ENCODE results near the gene CALR3.
"Not testable (repeated sequence)": the region's sequence is repeated elsewhere in the genome, so short reads cannot be mapped to it uniquely, and the experiment has no call there.

CALR3 gene

DNA sequence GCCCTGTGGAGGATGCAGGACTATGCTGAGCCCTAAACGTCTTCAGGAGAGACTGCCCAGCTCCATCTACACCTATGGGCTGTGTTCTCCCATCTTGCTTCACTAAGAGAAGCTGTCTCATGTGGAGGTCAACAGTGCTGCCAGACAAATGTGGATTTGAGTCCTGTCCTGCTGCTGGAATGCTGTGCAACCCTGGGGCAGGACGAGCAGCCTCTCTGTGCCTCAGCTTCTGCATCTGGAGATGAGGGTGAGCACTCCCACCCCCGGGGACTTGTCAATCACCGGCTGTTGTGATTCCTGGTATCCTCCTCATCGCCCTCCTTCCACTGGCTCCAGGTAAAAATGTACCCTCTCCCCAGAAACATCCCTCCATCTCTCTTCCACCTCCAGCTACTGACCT, 40.5 kb downstream of the CALR3 start:
- DNase-seq, result no peak

DNA sequence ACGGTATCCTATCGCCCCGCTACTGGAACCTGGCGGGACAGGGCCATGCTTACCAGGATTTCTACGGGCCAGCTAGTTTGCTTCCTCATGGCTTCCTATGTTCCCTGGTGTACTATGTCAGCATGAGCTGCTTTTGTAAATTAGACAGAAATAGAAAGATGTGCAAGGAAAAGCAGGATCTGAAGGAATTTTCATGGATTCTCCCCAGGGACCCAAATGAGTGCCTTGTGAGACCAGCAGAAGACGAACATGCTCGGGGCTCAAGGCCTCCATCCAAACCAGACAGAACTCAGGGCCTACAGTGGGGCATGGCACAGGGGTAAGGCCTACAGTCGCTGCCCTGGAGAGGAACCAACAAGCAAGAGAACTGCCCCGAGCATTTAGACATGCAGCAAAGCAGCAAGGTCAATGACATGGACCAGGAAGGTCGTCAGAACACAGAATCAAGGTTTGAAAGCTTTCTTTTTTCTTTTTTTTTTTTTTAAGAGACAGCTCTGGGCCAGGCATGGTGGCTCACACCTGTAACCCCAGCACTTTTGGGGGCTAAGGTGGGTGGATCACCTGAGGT, 41.5 kb downstream of the CALR3 start:
- DNase-seq, result no peak

DNA sequence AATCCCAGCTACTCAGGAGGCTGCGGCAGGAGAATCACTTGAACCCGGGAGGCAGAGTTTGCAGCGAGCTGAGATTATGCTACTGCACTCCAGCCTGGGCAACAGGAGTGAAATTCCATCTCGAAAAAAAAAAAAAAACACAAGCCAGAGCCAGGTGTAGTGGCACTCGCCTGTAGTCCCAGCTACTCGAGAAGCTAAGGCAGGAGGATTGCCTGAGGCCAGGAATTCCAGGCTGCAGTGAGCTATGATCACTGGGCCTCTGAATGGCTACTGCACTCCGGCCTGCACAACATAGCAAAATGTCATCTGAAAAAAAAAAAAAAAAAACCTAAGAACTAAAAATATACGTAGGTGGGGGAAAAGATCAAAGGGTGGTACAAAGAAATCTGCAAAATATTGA, 43.6 kb downstream of the CALR3 start:
- no peak for DNase-seq

DNA sequence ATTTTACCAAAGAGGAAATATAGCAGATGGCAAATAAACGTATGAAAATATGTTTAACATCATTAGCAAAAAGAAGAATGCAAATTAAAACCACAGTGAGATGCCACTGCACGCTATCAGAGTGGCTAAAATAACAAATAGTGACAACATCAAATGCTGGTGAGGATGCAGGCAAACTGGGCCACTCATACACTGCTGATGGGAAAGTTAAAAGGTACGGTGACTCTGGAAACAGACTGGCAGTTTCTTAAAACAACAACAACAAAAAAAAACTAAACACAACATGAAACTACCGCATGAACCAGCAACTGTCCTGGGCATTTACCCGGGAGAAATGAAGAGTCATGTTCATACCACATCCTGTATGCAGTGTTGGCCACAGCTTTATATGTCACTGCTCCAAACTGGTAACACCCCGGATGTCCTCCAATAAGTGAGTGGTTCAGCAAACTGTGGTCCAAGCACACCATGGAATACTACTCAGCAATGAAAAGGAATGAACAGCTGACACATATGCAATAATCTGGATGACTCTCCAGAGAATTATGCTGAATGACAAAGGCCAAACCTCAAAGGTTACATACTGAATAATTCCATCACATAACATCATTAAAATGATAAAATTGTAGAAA, 46.5 kb downstream of the CALR3 start:
- no peak for DNase-seq

DNA sequence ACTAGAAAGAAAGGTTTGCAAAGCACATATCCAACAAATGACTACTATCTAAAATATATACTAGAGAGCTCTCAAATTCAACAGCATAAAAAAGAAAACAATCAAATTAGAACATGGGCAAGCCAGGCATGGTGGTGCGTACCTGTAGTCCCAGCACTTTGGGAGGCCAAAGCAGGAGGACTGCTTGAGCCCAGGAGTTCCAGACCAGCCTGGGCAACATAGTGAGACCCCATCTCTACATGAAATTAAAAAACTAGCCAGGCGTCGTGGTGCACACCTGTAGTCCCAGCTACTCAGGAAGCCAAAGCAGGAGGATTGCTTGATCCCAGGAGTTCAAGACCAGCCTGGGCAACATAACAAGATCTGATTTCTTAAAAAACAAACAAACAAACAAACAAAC, 47.1 kb downstream of the CALR3 start:
- not testable (repeated sequence) for DNase-seq

DNA sequence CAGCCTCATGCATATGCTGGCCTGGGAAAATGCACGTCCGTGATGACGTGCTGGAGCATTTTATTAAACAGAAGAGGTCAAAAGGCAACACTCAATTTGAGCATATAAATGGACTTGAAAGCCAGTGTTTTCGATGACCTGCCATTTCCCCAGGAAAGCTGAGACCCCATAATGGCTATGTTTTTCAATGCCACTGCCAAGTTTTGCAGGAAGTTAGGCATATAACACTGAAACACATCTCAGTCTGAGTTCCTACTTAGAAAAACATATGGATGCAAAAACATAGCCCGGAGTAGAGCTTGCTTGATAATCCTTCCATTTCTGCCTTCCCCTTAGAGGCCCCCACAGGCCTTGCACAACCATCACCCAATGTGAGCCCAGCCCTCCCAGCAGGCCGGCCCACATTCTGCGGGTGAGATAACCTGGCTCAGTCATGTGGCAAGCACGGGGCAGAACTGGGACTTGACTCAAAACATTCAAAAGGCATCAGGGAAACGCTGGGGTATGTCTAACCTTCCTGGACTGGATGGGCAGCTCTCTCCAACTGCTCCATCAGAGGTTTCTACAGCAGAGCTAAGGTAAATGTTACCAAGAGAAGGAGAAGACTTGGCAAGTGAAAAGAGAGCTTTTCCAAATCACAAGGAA, 49.1 kb downstream of the CALR3 start:
- DNase-seq, result peak; percentile 78

DNA sequence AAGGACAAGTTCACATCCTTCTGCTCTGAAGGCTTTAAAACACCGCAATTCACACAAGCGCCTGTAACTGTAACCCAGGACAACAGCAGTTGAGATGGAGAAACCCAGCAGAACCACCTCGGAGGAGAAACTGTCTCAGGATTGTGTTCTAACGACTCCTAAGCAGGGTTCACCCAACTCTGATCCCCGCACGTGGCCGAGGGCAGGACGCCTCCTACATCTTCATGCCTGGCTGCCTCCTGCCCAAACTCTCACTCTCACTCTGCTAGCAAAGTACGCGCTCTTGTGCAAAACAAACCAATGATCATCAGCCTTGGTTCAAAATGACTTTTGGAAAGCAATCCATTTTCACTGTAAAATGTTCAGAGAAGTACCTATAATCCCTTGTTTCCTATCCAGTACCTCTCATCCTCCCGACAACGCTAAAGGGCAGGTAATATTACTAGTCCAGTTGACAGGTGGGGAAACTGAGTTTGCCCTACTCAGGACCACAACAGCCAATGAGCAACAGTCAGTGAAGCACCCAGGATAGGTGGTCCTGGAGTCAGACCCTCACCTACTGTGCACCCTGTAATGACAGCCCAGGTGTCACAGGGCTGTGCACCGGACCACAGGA, 49.8 kb downstream of the CALR3 start:
- DNase-seq, result no peak

DNA sequence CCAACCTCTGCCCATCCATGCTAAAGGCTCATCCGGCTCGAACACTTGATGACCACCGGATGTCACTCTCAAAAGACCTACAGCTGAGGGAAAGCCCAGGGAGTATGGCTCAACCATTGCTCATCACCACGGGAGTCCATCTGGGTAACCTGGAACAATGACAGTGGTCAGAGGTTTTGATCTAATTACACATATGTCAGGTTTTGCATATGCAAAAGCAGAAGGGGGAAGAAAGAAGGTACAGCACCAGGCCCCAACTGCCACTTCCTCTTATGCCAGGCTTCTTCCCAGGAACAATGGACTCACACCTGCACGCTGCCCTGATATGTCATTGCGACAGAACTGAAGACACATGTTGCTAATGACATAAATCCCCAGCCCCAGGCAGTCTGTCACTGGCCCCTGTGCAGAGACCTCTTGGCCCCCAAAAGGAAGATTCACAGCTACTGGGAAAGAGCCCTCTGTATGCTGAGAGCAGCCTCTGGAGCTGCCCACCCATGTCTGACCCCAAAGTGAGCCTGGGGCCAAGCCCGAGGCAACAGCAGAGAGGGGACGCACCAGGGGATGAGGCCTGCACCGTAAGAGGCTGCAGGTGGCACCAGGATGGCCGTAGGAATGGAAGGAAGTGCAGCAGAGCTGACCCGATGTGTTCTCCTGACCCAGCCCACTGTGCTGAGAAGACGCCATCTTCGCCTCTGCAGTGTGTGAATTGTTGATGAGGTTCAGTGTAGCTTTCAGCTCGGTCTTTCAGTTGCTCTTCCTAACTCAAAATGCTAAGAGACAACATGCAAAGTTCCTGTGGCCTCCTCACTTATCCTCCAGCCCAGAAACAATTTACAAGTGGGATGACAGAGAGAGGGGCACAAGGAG, 50.5 kb downstream of the CALR3 start:
- DNase-seq, result no peak

DNA sequence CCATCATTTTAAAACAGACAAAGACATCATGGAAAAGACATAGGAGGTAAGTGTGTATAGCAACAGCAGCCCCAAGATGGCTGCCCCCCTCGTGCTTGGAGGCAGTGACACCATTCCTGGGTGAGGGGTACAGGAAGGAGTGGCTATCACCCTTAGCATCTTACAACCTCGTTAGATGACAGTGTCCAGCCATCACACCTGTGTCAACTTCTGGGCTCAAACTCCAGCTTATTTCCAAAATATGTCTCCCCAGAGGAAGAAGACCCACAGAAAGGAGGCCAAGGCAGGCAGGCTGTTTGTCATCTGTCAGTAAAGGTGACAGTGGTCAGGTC, 51.7 kb downstream of the CALR3 start:
- no peak for DNase-seq

DNA sequence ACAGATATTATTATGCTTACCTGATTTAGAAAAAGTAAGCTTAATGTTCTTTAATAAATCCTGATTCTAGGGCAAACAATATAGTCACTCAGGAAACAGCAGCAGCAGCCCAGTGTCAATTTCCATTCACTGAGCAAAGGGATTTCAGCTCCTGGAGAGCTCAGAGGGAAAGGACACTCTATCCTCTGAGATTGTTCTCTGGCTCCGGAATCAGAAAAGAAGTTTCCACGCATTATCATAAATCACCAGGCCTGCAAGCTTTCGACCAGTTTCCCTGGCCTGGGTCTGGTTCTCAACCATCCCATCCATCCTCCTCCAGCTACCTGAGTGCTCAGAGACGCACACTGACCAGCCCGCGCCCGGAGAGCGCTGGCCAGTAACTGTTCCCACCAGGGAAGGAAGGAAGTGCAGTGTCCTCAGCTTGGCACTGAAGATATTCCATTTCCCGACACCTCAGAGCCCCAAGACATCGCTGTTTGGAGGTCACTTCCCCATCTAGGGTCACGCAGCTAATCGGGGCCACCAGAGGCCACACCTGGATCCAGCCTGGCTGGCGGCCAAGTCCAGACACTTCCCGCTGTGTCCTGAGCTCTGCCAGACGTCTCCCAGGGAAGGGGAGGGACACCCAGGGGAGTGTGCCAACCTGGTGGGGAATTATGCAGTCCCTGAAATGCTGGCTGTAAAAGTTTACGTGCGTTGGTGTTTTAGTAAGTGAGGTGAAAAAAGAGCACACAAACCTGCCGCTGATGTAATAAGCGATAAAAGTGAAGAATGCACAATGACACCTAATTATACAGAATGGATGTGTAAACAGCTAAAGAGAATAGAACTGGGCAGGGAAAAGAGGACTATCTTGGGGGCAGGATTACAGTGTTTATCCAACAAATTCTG, 53.3 kb downstream of the CALR3 start:
- DNase-seq, result no peak

DNA sequence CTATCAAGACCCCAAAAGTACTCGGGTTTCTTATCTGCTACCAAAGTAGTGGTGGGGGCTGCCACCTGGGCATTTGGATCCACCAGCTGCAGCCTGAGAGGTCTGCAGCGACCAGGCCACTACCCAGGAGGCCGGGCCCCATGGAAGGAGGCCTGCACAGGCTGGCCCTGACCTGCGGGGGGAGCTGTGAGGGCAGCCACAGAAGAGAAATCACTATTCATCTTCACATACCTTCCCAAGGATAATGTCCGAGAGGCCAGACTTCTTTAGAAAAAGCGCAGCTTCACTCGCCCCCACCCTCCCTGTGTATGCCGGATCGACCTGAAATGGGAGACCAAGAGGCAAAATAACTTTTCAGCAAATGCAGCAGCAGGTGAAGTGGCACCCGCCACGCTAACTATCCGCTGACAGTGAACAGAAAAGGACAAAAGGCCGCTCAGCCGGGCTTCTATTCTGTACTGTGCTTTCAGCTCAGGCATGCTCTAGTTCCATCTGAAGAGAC, 54.3 kb downstream of the CALR3 start:
- no peak for DNase-seq

DNA sequence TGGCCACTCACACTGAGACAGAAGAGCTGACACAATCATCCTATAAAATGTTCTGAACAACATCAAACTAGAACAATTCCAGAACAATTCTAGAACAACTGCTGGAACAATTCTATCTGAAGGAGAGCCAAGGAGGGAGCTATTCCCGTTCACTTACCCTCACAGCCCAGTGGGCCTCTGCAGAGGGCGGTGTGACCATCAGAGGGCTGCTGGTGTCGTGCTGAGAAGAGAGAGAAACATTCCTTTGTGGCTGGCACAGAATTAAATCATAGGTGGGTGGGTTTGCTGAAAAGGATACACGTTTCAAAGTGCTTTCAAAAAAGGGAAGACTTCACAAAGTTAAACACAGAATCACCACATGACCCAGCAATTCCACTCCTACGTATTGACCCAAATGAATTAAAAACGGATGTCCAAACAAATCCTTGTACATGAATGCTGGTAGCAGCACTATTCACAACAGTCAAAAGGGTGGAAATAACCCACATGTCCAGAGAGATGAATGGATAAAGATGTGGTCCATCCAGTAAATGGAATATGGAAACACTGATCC, 59.1 kb downstream of the CALR3 start:
- no peak for DNase-seq

DNA sequence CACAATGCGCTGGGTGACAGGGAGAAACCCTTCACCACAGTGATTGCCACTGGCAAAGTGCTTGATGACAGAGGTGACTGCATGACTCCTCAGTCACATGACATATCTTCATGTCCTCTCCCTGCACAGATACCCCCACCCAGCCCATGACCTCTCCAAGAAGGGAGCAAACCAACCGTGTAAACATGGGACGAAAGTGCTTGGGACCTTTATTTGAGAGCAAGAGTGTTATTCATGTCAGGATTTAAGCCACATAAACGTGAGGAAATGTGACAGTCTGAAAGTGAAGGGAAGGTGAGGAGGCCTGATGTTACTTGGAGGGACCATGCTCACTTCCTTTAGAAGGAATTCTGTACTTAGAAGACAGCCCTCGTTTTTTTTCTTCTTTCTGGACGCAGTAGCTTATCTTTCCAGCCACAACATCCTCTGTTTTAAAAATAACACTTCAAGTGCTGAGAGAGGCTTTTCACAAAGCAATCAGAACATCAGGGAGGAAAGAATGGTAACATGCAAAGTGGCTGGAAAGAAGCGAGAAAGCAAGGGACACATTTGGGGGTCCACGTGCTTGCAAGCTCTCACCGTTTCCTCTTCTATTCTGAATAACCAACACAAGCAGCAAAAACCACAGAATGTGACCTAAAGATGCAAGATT, 59.8 kb downstream of the CALR3 start:
- no peak for DNase-seq

DNA sequence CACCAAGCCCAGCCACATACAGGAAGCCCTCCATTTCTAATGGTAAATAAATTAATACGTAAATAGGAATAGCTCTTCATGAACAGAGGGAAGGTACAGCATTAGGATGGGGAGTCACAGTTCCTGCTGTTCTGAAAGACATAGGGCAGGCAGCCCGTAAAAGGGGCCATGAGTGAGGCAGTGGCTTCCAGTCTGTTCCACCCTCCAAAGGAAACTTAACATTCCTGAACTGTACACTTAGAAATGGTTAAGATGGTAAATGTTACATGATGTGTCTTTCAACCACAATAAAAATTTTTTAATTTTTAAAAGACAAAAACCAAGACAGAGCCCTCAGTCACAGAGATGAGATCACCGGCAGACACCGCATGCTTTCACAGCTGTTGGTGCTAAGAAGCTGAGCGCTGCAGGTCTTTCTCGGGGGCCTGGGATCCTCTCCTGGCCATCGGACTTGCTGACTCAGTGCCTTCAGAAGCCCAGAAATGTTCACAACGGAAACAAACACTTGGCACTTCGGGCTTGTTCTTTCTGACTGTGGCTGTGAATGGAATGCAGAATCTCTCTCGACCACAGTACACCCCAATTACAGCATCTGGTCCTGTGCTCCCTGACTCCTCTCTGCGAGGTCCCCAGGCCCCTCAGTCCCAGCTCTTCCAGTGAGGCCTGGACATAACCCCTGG, 60.6 kb downstream of the CALR3 start:
- peak; percentile 64 for DNase-seq

DNA sequence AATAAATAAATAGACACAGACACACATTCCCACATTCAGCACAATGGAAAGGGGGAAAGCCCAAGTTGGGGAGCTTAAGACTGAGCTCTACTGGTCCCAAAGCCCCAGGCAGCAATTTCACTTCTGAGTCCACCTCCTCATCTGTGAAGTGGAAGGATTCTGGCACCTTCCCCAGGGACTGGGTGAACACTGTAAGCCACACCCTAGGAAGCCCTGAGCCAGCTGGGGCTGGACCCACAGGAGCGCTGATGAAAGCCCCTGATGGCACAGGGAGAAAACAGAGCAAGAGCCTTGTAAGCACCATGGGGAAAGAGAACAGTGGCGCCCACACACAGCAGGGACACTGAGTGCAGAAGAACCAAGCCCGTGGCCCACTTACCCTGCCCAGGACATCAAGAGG, 62.0 kb downstream of the CALR3 start:
- no peak for DNase-seq

DNA sequence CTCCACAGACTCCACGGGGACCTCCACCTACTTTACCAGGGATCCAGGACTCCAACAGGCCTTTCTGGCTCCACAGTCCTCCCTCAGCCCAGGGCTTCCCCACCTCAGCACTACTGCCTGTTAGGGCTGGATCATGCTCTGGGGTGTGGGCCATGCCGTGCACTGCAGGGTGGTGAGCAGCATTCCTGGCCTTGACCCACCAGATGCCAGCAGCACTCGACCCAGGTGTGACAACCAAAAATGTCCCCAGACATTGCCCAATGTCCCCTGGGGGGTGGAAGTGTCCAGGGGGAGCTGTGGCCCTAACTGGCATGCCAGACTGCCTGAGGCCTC, 66.2 kb downstream of the CALR3 start:
- no peak for DNase-seq

DNA sequence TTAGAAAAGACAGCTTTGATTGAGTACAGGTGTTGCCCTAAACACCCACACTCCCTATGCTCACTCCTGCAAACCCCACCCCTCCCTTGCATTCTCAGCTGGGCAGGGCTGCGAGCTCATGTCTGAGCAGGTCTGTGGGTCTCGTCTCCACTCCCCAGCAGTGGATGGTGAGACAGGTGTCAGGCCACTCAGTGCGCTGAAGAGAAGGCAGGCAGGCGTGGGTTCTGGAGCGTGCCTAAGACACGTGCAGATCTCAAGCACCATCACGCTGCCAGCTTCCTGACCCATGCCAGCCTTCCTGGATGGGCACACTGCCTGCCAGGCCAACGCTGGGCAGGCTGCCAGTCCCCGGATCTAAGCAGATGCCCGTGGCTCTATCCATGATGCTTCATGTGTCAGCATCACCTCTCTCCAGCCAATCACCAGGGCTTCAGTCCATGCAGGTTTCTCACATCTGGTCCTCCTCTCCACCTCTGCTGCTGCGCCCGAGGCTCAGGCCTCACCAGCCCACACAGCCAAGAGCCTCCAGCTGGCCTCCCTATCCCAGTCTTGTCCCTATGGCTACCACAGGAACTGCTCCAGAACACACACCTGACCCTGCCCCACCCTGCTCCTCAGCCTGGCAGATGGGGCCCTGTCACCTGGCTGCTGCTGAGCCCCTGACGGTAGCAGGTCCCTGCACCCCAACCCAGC, 66.8 kb downstream of the CALR3 start:
- no peak for DNase-seq

All from right hindlimb (tissue), 1 donor.